Upper lobe of right lung (tissue), 1 donor: ENCODE data around the gene ZNF581. TPM values are rescaled to one million over a fixed set of nuclear protein-coding genes. Genes with fewer than 3 reads are reported as not detected.
A peak's percentile ranks its signal among the peaks of the same experiment; 100 is the strongest.

ENCODE experiments used
- ATAC-seq: fragments of 200-7000 bp; cut with Tn5 transposase; one replicate; pipeline ENCODE4 v1.9.1; 2020; ENCODE audit warnings: mild to moderate bottlenecking, moderate library complexity
- DNase-seq: peaks from one replicate; pipeline ENCODE4 v3.0.0-alpha.2; 2020
- H3K27ac ChIP-seq: fragments of 200-600 bp; one replicate; pipeline ENCODE4 v1.8.0; 2022
- H3K27me3 ChIP-seq: fragments of 200-600 bp; one replicate; pipeline ENCODE4 v1.8.0; 2022; ENCODE audit warnings: mild to moderate bottlenecking
- H3K36me3 ChIP-seq: fragments of 200-600 bp; one replicate; pipeline ENCODE4 v1.8.0; 2022
- H3K4me1 ChIP-seq: fragments of 200-600 bp; one replicate; pipeline ENCODE4 v1.8.0; 2022
- H3K4me3 ChIP-seq: fragments of 200-600 bp; one replicate; pipeline ENCODE4 v1.8.0; 2022; ENCODE audit warnings: mild to moderate bottlenecking
- H3K9me3 ChIP-seq: fragments of 200-600 bp; one replicate; pipeline ENCODE4 v1.8.0; 2022
- intact Hi-C: fragments of 100-400 bp; cut with DNase I; formaldehyde crosslinking; loops from one replicate; pipeline ENCODE4 v1.11.0; 2022
- total RNA-seq: library from RNA; stranded (reverse); fragmentation: NEBNext Ultra II Directional; extraction: Animal tissue kit (Norgen Biotek cat#: 25700); gene quantifications from one replicate; pipeline ENCODE4 v1.2.1, GENCODE V29; 2021
- TF ChIP-seq, protein P1 (sequence below): fragments of 200-600 bp; IDR thresholded peaks from one replicate; pipeline ENCODE4 v1.8.0; 2022; ENCODE audit warnings: antibody characterized with exemption
- donor health status: DM: no; HTN: yes; CAD: no; lungs with severe emphysema.

Gene ZNF581
- total RNA-seq, 1 donor from 2014 or later = 16.4 TPM

DNA sequence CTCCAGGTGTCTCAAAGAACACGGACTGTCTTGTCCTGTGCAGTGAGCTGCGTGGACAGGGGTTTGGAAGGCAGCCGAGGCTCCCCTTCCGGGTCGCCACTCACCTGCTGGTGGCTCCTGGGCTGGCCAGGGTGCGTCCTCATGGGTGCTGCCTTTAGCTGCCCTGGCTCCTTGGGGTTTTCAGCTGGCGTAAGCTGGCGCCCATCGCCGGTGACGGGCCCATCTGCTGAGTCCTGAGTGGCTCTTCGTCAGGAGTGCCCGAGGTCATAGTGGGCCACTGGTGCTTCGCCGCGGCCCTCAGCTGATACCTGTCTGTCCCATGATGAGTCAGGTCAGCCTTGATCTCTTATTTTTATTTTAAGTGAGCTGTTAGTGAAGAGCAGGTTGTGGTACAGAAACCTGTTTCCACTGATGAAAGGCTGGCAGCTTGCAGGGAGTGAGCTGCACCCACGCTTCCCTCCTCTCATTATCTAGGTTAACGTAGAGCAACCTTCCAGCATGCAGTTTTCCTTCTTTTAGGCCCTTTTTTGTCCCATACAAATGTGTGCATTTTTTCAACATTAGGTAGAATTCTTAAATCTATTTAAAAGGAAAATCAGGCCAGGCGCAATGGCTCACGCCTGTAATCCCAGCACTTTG lies 50.0 kb downstream of the ZNF581 start:
- TF ChIP-seq, protein P1, sequence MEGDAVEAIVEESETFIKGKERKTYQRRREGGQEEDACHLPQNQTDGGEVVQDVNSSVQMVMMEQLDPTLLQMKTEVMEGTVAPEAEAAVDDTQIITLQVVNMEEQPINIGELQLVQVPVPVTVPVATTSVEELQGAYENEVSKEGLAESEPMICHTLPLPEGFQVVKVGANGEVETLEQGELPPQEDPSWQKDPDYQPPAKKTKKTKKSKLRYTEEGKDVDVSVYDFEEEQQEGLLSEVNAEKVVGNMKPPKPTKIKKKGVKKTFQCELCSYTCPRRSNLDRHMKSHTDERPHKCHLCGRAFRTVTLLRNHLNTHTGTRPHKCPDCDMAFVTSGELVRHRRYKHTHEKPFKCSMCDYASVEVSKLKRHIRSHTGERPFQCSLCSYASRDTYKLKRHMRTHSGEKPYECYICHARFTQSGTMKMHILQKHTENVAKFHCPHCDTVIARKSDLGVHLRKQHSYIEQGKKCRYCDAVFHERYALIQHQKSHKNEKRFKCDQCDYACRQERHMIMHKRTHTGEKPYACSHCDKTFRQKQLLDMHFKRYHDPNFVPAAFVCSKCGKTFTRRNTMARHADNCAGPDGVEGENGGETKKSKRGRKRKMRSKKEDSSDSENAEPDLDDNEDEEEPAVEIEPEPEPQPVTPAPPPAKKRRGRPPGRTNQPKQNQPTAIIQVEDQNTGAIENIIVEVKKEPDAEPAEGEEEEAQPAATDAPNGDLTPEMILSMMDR = no peak
- Histone ChIP-seq H3K4me1 (no peaks in the 10 kb centered on the region), H3K36me3 (peaks cover 86% of the 10 kb centered on the region), H3K9me3 (no peaks in the 10 kb centered on the region), H3K27me3 (no peaks in the 10 kb centered on the region), H3K27ac (no peak overlapping the region), H3K4me3 (no peak overlapping the region)
- intact Hi-C loops = no loop called here
- ATAC-seq (no peak), DNase-seq (no peak)

DNA sequence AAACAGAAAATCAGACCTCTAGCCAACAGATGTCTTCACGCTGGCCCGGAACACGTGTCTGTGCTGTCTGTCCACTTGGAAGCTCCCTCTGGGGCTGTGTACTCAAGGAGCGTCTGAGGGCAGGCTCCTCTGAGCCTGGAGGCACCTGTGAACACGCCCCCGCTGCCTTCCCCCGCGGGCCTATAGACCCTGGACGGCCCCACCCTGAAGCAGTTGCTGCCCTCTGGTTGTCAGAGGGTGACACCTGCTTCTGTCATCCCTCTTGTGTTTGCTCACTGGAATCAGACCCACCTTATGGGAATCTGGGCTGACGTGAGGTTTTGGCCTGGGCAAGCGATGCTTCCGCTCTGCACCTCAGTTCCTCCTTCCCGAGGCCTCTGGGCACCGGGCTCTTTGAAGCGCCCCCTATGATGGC lies 50.8 kb downstream of the ZNF581 start:
- intact Hi-C loops = no loop called here
- Histone ChIP-seq H3K4me3 (no peak overlapping the region), H3K9me3 (no peaks in the 10 kb centered on the region), H3K4me1 (no peaks in the 10 kb centered on the region), H3K36me3 (peaks cover 78% of the 10 kb centered on the region), H3K27me3 (no peaks in the 10 kb centered on the region), H3K27ac (no peak overlapping the region)
- TF ChIP-seq, protein P1 = no peak
- ATAC-seq (no peak), DNase-seq (no peak)

DNA sequence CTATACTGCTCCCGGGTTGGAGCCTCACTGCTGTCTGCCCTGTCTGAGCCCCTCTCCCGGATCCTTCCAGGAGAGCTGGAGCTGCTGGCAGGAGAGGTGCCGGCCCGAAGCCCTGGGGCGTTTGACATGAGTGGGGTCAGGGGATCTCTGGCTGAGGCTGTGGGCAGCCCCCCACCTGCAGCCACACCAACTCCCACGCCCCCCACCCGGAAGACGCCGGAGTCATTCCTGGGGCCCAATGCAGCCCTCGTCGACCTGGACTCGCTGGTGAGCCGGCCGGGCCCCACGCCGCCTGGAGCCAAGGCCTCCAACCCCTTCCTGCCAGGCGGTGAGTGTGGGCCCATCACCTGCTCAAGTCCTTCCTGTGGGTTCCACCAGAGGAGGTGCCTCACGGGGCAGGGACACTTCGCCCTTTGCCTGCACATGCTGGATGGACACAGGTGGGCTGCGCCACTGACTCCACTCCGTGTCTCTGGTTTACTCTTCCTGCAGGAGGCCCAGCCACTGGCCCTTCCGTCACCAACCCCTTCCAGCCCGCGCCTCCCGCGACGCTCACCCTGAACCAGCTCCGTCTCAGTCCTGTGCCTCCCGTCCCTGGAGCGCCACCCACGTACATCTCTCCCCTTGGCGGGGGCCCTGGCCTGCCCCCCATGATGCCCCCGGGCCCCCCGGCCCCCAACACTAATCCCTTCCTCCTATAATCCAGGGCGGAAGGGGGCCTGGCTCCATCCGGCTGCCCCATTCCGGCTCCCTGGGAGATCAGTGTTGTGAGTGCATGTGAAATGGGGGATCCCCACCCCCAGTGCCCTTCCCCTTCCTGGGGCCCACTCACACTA lies 51.4 kb downstream of the ZNF581 start:
- DNase-seq (peak; percentile 52), ATAC-seq (no peak)
- no peak overlapping the region for H3K27ac ChIP-seq
- intact Hi-C loops = no loop called here
- no peaks in the 10 kb centered on the region for H3K27me3 ChIP-seq
- no peaks in the 10 kb centered on the region for H3K4me1 ChIP-seq
- TF ChIP-seq, protein P1 = no peak
- no peaks in the 10 kb centered on the region for H3K9me3 ChIP-seq
- peaks cover 72% of the 10 kb centered on the region for H3K36me3 ChIP-seq
- no peak overlapping the region for H3K4me3 ChIP-seq

Other genes with a start within 250 kb of the ZNF581 start
- gene UBE2S, start 235.9 kb upstream of the ZNF581 start, total RNA-seq = 19.5 TPM
- gene SHISA7, start 200.3 kb upstream of the ZNF581 start, total RNA-seq = not detected
- gene ISOC2, start 182.0 kb upstream of the ZNF581 start, total RNA-seq = 25.3 TPM
- gene C19orf85, start 178.9 kb upstream of the ZNF581 start, total RNA-seq = not detected
- 10.2 TPM for gene ZNF628, start 167.0 kb upstream of the ZNF581 start, total RNA-seq
- gene NAT14, start 158.5 kb upstream of the ZNF581 start, total RNA-seq = 14.7 TPM
- 6.0 TPM for gene SSC5D, start 155.2 kb upstream of the ZNF581 start, total RNA-seq
- not detected for gene SBK2, start 106.5 kb upstream of the ZNF581 start, total RNA-seq
- gene SBK3, start 98.1 kb upstream of the ZNF581 start, total RNA-seq = 1.8 TPM
- 15.7 TPM for gene ZNF579, start 62.8 kb upstream of the ZNF581 start, total RNA-seq
- gene FIZ1, start 44.1 kb upstream of the ZNF581 start, total RNA-seq = 14.9 TPM
- 28.6 TPM for gene ZNF524, start 43.4 kb upstream of the ZNF581 start, total RNA-seq
- 18.4 TPM for gene ZNF865, start 38.0 kb upstream of the ZNF581 start, total RNA-seq
- 9.7 TPM for gene ZNF784, start 19.1 kb upstream of the ZNF581 start, total RNA-seq
- gene ZNF580, start 2.6 kb upstream of the ZNF581 start, total RNA-seq = 30.7 TPM
- gene CCDC106, start 4.6 kb downstream of the ZNF581 start, total RNA-seq = 11.1 TPM
- 142 TPM for gene U2AF2, start 11.4 kb downstream of the ZNF581 start, total RNA-seq
- gene EPN1, start 31.6 kb downstream of the ZNF581 start, total RNA-seq = 117 TPM
- gene NLRP9, start 94.8 kb downstream of the ZNF581 start, total RNA-seq = not detected
- not detected for gene RFPL4A, start 115.4 kb downstream of the ZNF581 start, total RNA-seq
- not detected for gene RFPL4AL1, start 125.5 kb downstream of the ZNF581 start, total RNA-seq
- gene NLRP11, start 188.3 kb downstream of the ZNF581 start, total RNA-seq = not detected
- not detected for gene NLRP4, start 192.9 kb downstream of the ZNF581 start, total RNA-seq